Neural progenitor cell (in vitro differentiated cells): ENCODE data around the gene SLC6A12.

Source experiments
- CTCF ChIP-seq: fragments of 200-600 bp; sonication (generic); IDR thresholded peaks from 2 replicates; pipeline ENCODE4 v1.5.1; 2017; ENCODE audit warnings: antibody characterized with exemption, mild to moderate bottlenecking
- EZH2phosphoT487 ChIP-seq: fragments of 200-600 bp; sonication (generic); IDR thresholded peaks from 2 replicates; pipeline ENCODE4 v1.6.1; 2017; ENCODE audit warnings: antibody characterized with exemption

GRCh38 chr12:197911-198695, 15.9 kb downstream of the SLC6A12 start:
- TF ChIP-seq CTCF (no peak), EZH2phosphoT487 (no peak)
